ENCODE results near the gene VHLL. TPM values are rescaled to one million over a fixed set of nuclear protein-coding genes. Genes with fewer than 3 reads are reported as not detected.
A peak's percentile ranks its signal among the peaks of the same experiment; 100 is the strongest.
"Not testable (repeated sequence)": the region's sequence is repeated elsewhere in the genome, so short reads cannot be mapped to it uniquely, and the experiment has no call there.

Gene VHLL
- polyA plus RNA-seq, 1 of the 3 experiments (the other 2 are of a cell fraction), result not detected

GRCh38 chr1:156346636-156347035, 47.5 kb upstream of the VHLL start (continued):
- TF ChIP-seq PBX3 (IDR thresholded peaks at IDR 0.05) (peak; percentile 54), FOSL2 (IDR thresholded peaks at IDR 0.05; ENCODE audit: borderline replicate concordance, low read depth) (peak; percentile 8; the same call in 1 of the 2 replicates), ELF1 (IDR thresholded peaks at IDR 0.05) (no peak), RXRA (IDR thresholded peaks at IDR 0.05; ENCODE audit: borderline replicate concordance, low read depth) (no peak), GABPA (IDR thresholded peaks at IDR 0.05; ENCODE audit: low read depth) (no peak), IRF3 (IDR thresholded peaks at IDR 0.05; ENCODE audit: low read depth, low read length) (no peak), CHD2 (IDR thresholded peaks at IDR 0.05; ENCODE audit: low read length, partially characterized antibody) (no peak), POLR2AphosphoS5 (IDR thresholded peaks at IDR 0.05; ENCODE audit: low read depth, low read length) (0 out of 2 replicates have a peak, but pooled peaks have one; percentile 28), YY1 (IDR thresholded peaks at IDR 0.05; ENCODE audit: low read depth) (no peak), MEF2A (IDR thresholded peaks at IDR 0.05; ENCODE audit: borderline replicate concordance, low read depth) (no peak), RFX5 (IDR thresholded peaks at IDR 0.05; ENCODE audit: low read length) (no peak), NFIC (IDR thresholded peaks at IDR 0.05; ENCODE audit: borderline replicate concordance) (peak; percentile 45), SIN3A (IDR thresholded peaks at IDR 0.05; ENCODE audit: borderline replicate concordance, low read depth, low read length) (no peak)

GRCh38 chr1:156346035-156346434, 46.9 kb upstream of the VHLL start:
- H3K36me3 ChIP-seq (replicated peaks in 1 of 2; ENCODE audit: control insufficient read depth in 1 of 2, insufficient read depth in 2 of 2, low read length in 1 of 2); H3K9ac ChIP-seq; H3K27me3 ChIP-seq (ENCODE audit: insufficient read depth); H3K79me2 ChIP-seq (ENCODE audit: insufficient read depth); H3K9me3 ChIP-seq; DNase-seq; H2AFZ ChIP-seq (ENCODE audit: low read depth); H4K20me1 ChIP-seq (ENCODE audit: insufficient read depth); H3K4me2 ChIP-seq; H3K9me2 ChIP-seq; POLR2A ChIA-PET; H3K4me3 ChIP-seq (ENCODE audit: low read depth in 2 of 2, low read length in 1 of 2); H3F3A ChIP-seq (replicated peaks; ENCODE audit: insufficient read depth): not testable (repeated sequence)
- CTCF ChIA-PET, result interaction anchor here (0.6 to 3.7 kb wide), 3 partner anchors 13 to 40 kb away, joined by 3 to 15 read pairs (median 14); no protein-coding TSS in a partner anchor
- Histone ChIP-seq H3K4me1 (ENCODE audit: control insufficient read depth in 1 of 2, insufficient read depth in 2 of 2, low read depth in 1 of 2, low read length in 1 of 2) (peaks cover 0 to 23% of the 10 kb centered on the region in 2 experiments; a peak in 2 of 4 replicates), H3K27ac (ENCODE audit: low read depth in 2 of 2, low read length in 1 of 2) (peak overlapping the region in 1 of 2 experiments; percentile 87; a peak in 1 of 4 replicates)
- 96% methylated on average over 2 of the region's 2 CpGs for WGBS (ENCODE audit: low lambda C conversion rate)

- H3K9me3 ChIP-seq, result no peaks in the 10 kb centered on the region
- peak; percentile 51 for DNase-seq
- H3K9ac ChIP-seq, result no peak overlapping the region
- H3K4me3 ChIP-seq (ENCODE audit: low read depth in 2 of 2, low read length in 1 of 2), result no peak overlapping the region
- H3K79me2 ChIP-seq (ENCODE audit: insufficient read depth), result no peaks in the 10 kb centered on the region
- TF ChIP-seq RCOR1 (IDR thresholded peaks at IDR 0.05; ENCODE audit: low read length), result peak; percentile 77
- TF ChIP-seq ELF1 (IDR thresholded peaks at IDR 0.05), result no peak
- TF ChIP-seq USF1 (IDR thresholded peaks at IDR 0.05; ENCODE audit: borderline replicate concordance, low read depth), result no peak
- TF ChIP-seq FOXJ3 (CRISPR knock-in tag; IDR thresholded peaks at IDR 0.05), result 0 out of 2 replicates have a peak, but pooled peaks have one; percentile 50
- TF ChIP-seq CHD2 (IDR thresholded peaks at IDR 0.05; ENCODE audit: low read length, partially characterized antibody), result peak; percentile 41
- no peak for TF ChIP-seq GABPA (IDR thresholded peaks at IDR 0.05; ENCODE audit: low read depth)
- TF ChIP-seq EP300 (IDR thresholded peaks at IDR 0.05; ENCODE audit: borderline replicate concordance in 1 of 2, low read depth in 1 of 2, low read length in 1 of 2), result peak in 1 of 2 experiments; percentile 51; a peak in 1 of 4 replicates
- TF ChIP-seq MXI1 (IDR thresholded peaks at IDR 0.05; ENCODE audit: low read depth, low read length), result no peak
- peak; percentile 35; the same call in 1 of the 2 replicates for TF ChIP-seq GATA2 (CRISPR knock-in tag; IDR thresholded peaks at IDR 0.05)
- peaks cover 0 to 23% of the 10 kb centered on the region in 2 experiments; a peak in 2 of 4 replicates for H3K4me1 ChIP-seq (ENCODE audit: control insufficient read depth in 1 of 2, insufficient read depth in 2 of 2, low read depth in 1 of 2, low read length in 1 of 2)
- POLR2A ChIA-PET, result no interaction called here
- WGBS (ENCODE audit: low lambda C conversion rate), result 57% methylated on average over 3 of the region's 3 CpGs
- no peaks in the 10 kb centered on the region for H3K27me3 ChIP-seq (ENCODE audit: insufficient read depth)
- no peak overlapping the region for H3K4me2 ChIP-seq
- no peak overlapping the region for H2AFZ ChIP-seq (ENCODE audit: low read depth)
- no peaks in the 10 kb centered on the region for H4K20me1 ChIP-seq (ENCODE audit: insufficient read depth)
- no peaks in the 10 kb centered on the region for H3K9me2 ChIP-seq
- H3K27ac ChIP-seq (ENCODE audit: low read depth in 2 of 2, low read length in 1 of 2), result peak overlapping the region in 1 of 2 experiments; percentile 71; a peak in 2 of 4 replicates
- H3K36me3 ChIP-seq (replicated peaks in 1 of 2; ENCODE audit: control insufficient read depth in 1 of 2, insufficient read depth in 2 of 2, low read length in 1 of 2), result no peaks in the 10 kb centered on the region
- CTCF ChIA-PET, result interaction anchor here (0.7 to 2.5 kb wide), 5 partner anchors 15 to 382 kb away, joined by 3 to 14 read pairs (median 4); no protein-coding TSS in a partner anchor
- peaks cover 3% of the 10 kb centered on the region for H3F3A ChIP-seq (replicated peaks; ENCODE audit: insufficient read depth)
Observed at GRCh38 chr1:156344409-156344808, 45.3 kb upstream of the VHLL start.
